Measurements from ENCODE around the gene STX5. TPM values are rescaled to one million over a fixed set of nuclear protein-coding genes. Genes with fewer than 3 reads are reported as not detected.
"Not testable (repeated sequence)": the region's sequence is repeated elsewhere in the genome, so short reads cannot be mapped to it uniquely, and the experiment has no call there.

STX5 gene
- total RNA-seq, 1 experiment from 2014 or later, result 38.3 TPM

- no peak for TF ChIP-seq CTCF (IDR thresholded peaks at IDR 0.05; ENCODE audit: unreplicated experiment)
- Mint-ChIP-seq H3K4me3 (ENCODE audit: low read depth, unreplicated experiment) (no peak overlapping the region), H3K36me3 (ENCODE audit: insufficient read depth, unreplicated experiment) (no peaks in the 10 kb centered on the region), H3K27ac (ENCODE audit: unreplicated experiment) (no peak overlapping the region), H3K4me1 (ENCODE audit: low read depth, unreplicated experiment) (peaks cover 4% of the 10 kb centered on the region), H3K9me3 (ENCODE audit: low read depth, unreplicated experiment) (no peaks in the 10 kb centered on the region), H3K27me3 (ENCODE audit: unreplicated experiment) (no peaks in the 10 kb centered on the region)
- no TSS peak for BruUV-seq (replicated peaks)
- intact Hi-C loops (cut with micrococcal nuclease; ENCODE audit: unreplicated experiment), result no loop called here
- CTCF ChIA-PET, result no interaction called here
- no peak for DNase-seq
These were observed 12.3 kb upstream of the STX5 start for GRCh38 chr11:62844154-62844553.

- no peaks in the 10 kb centered on the region for H3K36me3 Mint-ChIP-seq (ENCODE audit: insufficient read depth, unreplicated experiment)
- H3K4me3 Mint-ChIP-seq (ENCODE audit: low read depth, unreplicated experiment), result no peak overlapping the region
- H3K9me3 Mint-ChIP-seq (ENCODE audit: low read depth, unreplicated experiment), result no peaks in the 10 kb centered on the region
- BruUV-seq (replicated peaks), result no TSS peak
- no peak for TF ChIP-seq CTCF (IDR thresholded peaks at IDR 0.05; ENCODE audit: unreplicated experiment)
- no peak overlapping the region for H3K27ac Mint-ChIP-seq (ENCODE audit: unreplicated experiment)
- intact Hi-C loops (cut with micrococcal nuclease; ENCODE audit: unreplicated experiment), result no loop called here
- H3K27me3 Mint-ChIP-seq (ENCODE audit: unreplicated experiment), result no peaks in the 10 kb centered on the region
- DNase-seq, result no peak
- peaks cover 5% of the 10 kb centered on the region for H3K4me1 Mint-ChIP-seq (ENCODE audit: low read depth, unreplicated experiment)
- CTCF ChIA-PET, result no interaction called here
These were observed 11.6 kb upstream of the STX5 start for GRCh38 chr11:62843466-62843865.

GRCh38 chr11:62842891-62843290 lies 11.0 kb upstream of the STX5 start:
- H3K4me3 Mint-ChIP-seq (ENCODE audit: low read depth, unreplicated experiment); H3K36me3 Mint-ChIP-seq (ENCODE audit: insufficient read depth, unreplicated experiment); H3K27ac Mint-ChIP-seq (ENCODE audit: unreplicated experiment); H3K9me3 Mint-ChIP-seq (ENCODE audit: low read depth, unreplicated experiment); BruUV-seq (replicated peaks); DNase-seq; H3K27me3 Mint-ChIP-seq (ENCODE audit: unreplicated experiment); intact Hi-C loops (cut with micrococcal nuclease; ENCODE audit: unreplicated experiment); H3K4me1 Mint-ChIP-seq (ENCODE audit: low read depth, unreplicated experiment): not testable (repeated sequence)
- CTCF ChIA-PET, result interaction anchor here (0.7 kb wide), 1 partner anchor 780 kb away, joined by 3 read pairs; no protein-coding TSS in a partner anchor

GRCh38 chr11:62842171-62842741 lies 10.4 kb upstream of the STX5 start:
- intact Hi-C loops (cut with micrococcal nuclease; ENCODE audit: unreplicated experiment), result no loop called here
- CTCF ChIA-PET, result interaction anchor here (0.6 to 1.4 kb wide), 2 partner anchors 40 to 59 kb away, joined by 3 to 4 read pairs; no protein-coding TSS in a partner anchor

More at GRCh38 chr11:62842171-62842741, 10.4 kb upstream of the STX5 start:
- Mint-ChIP-seq H3K27ac (ENCODE audit: unreplicated experiment) (no peak overlapping the region), H3K4me3 (ENCODE audit: low read depth, unreplicated experiment) (no peak overlapping the region), H3K9me3 (ENCODE audit: low read depth, unreplicated experiment) (no peaks in the 10 kb centered on the region), H3K27me3 (ENCODE audit: unreplicated experiment) (no peaks in the 10 kb centered on the region), H3K4me1 (ENCODE audit: low read depth, unreplicated experiment) (peaks cover 12% of the 10 kb centered on the region), H3K36me3 (ENCODE audit: insufficient read depth, unreplicated experiment) (peaks cover 7% of the 10 kb centered on the region)
- BruUV-seq (replicated peaks), result TSS peak; percentile 79
- TF ChIP-seq CTCF (IDR thresholded peaks at IDR 0.05; ENCODE audit: unreplicated experiment), result no peak
- no peak for DNase-seq
